Adrenal gland (tissue), 12 donors: ENCODE data around the gene GRIN1. TPM values are rescaled to one million over a fixed set of nuclear protein-coding genes. Genes with fewer than 3 reads are reported as not detected.

Experiments used
- DNase-seq, 7 donors: peaks; one replicate each; pipeline ENCODE4 v3.0.0-alpha.2; 2019 to 2020
- H3K27ac ChIP-seq, 5 donors: fragments of 200-600 bp; sonication (generic) in 4 of 5; 1 replicate in 3 of 5; 2 replicates in 2 of 5; pipeline versions ENCODE4 v1.5.1 to v1.8.0; 2016 to 2020; ENCODE audit warnings: mild to moderate bottlenecking in 1 of 5
- H3K27me3 ChIP-seq: fragments of 200-600 bp; 2 replicates; pipeline ENCODE4 v1.8.0; 2021
- H3K36me3 ChIP-seq, 2 donors: fragments of 200-600 bp; replicated peaks in 1 of 2; 1 replicate in 1 of 2; 2 replicates in 1 of 2; pipeline versions ENCODE4 v1.5.1 to v1.8.0; 2018 to 2022
- H3K4me1 ChIP-seq, 2 donors: fragments of 200-600 bp; replicated peaks in 1 of 2; 1 replicate in 1 of 2; 2 replicates in 1 of 2; pipeline versions ENCODE4 v1.5.1 to v1.8.0; 2018 to 2021
- H3K4me3 ChIP-seq, 4 donors: fragments of 200-600 bp; sonication (generic) in 3 of 4; one replicate each; pipeline ENCODE4 v1.5.1; 2016 to 2018
- H3K9me3 ChIP-seq, 3 donors: fragments of 200-600 bp; sonication (generic) in 1 of 3; replicated peaks in 1 of 3; 1 replicate in 2 of 3; 2 replicates in 1 of 3; pipeline versions ENCODE4 v1.5.1 to v1.8.0; 2016 to 2021
- POLR2A ChIP-seq, 2 donors: fragments of 450-650 bp; IDR thresholded peaks; one replicate each; pipeline ENCODE4 v1.6.1; 2017; ENCODE audit warnings: antibody characterized with exemption in 2 of 2, mild to moderate bottlenecking in 2 of 2, moderate library complexity in 1 of 2
- WGBS, 4 donors: extraction: QIAGEN DNeasy Blood & Tissue Kit in 2 of 4; methylation state at CpG; one replicate each; pipeline versions ENCODE4 v1.1.5 to v1.1.7; 2013 to 2017; 5-methylcytosine and 5-hydroxymethylcytosine counted together
- intact Hi-C, 2 donors: fragments of 100-400 bp; cut with DNase I; formaldehyde crosslinking; loops; one replicate each; pipeline versions ENCODE4 v1.14.1 to v1.15.0; 2022 to 2023
- polyA plus RNA-seq, 3 donors: library from polyadenylated mRNA; stranded (reverse); fragments of 200-250 nt in 2 of 3; fragments of 350-450 nt in 1 of 3; fragmentation: Illumina TruSeq in 1 of 3; extraction: RNeasy Lipid Tissue Mini Kit (QIAGEN cat#74804) in 1 of 3; gene quantifications; one replicate each; pipeline ENCODE4 v1.2.3, GENCODE V29; 2013 to 2014
- total RNA-seq, 9 donors: library from RNA; depleted of rRNA in 4 of 9; stranded (reverse); fragments of >200 nt in 4 of 9; fragments of 120-200 nt in 1 of 9; fragmentation: NEBNext Ultra II Directional in 1 of 9; extraction: Animal tissue kit (Norgen Biotek cat#: 25700) in 1 of 9; gene quantifications; one replicate each; pipeline versions ENCODE4 v1.1.0 to v1.2.4, GENCODE V29; 2013 to 2023
- TF ChIP-seq, protein P1 (sequence below), 6 experiments: fragments of 450-650 bp in 4 of 6; fragments of 200-600 bp in 2 of 6; sonication (generic) in 1 of 6; IDR thresholded peaks; 1 replicate in 5 of 6; 2 replicates in 1 of 6; pipeline versions ENCODE4 v1.5.1 to v1.8.0; 2016 to 2021; ENCODE audit warnings: antibody characterized with exemption in 6 of 6, mild to moderate bottlenecking in 2 of 6, moderate library complexity in 1 of 6
- donor health status: healthy with polysubstance abuse.
- donor health status: Bipolar disorder and iron deficiency.
- donor health status: DM: yes; HTN: yes; CAD: no.
- donor health status: DM: no; HTN: no; CAD: no.
- donor health status: DM: no; HTN: no; CAD: no.
- donor health status: DM: yes; HTN: yes; CAD: no.

The GRIN1 gene
- total and polyA plus RNA-seq, 12 donors, result 0.04 to 0.28 (median 0.10) TPM; not detected in 5

DNA sequence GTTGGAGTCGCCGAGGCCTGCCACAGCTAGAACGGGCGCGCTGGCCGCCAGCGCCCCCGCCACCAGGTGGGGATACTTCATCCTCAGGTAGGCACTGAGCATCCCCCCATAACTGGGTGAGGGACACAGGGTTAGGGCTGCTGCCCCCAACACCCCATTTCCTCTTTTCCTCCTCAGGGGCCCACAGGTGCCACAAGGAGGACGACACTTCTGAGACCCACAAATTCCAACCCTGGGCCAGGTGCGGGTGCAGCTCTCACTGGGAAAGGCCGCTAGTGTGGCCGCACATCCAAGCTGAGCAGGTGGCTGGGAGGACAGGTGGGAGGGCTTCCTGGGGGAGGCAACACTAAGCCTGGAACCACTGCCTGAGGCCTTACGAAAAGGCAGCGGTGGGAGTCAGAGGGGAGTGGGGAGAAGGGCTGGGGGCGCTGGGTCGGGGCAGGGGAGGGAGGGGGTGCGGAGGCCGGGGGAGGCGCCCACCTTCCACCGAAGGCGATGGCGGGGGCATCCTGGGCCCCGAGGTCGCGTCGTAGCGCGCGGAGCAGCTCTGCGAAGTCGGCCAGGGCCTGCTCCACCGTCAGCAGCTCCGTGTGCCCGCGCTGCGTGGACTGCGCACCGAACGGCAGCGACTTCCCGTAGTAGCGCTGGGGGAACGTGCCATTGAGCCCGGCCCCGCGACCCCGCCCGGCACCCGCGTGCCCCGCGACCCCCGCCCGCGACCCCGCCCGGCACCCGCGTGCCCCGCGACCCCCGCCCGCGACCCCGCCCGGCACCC, 25.4 kb upstream of the GRIN1 start:
- H3K36me3 ChIP-seq, result peaks cover 0 to 39% of the 10 kb centered on the region in 2 donors
- H3K9me3 ChIP-seq, result no peaks in the 10 kb centered on the region
- no peaks in the 10 kb centered on the region for H3K27me3 ChIP-seq
- peak overlapping the region in 1 of 4 donors; percentile 91 for H3K4me3 ChIP-seq
- intact Hi-C loops, result no loop called here
- peak in 1 of 7 donors; percentile 39 for DNase-seq
- WGBS, 4 donors, result 28 to 100% (median 35%) methylated on average over 6 to 63 of the region's 66 CpGs
- H3K27ac ChIP-seq, result no peak overlapping the region
- H3K4me1 ChIP-seq, result peaks cover 5 to 11% of the 10 kb centered on the region in 2 donors
- TF ChIP-seq, protein P1, sequence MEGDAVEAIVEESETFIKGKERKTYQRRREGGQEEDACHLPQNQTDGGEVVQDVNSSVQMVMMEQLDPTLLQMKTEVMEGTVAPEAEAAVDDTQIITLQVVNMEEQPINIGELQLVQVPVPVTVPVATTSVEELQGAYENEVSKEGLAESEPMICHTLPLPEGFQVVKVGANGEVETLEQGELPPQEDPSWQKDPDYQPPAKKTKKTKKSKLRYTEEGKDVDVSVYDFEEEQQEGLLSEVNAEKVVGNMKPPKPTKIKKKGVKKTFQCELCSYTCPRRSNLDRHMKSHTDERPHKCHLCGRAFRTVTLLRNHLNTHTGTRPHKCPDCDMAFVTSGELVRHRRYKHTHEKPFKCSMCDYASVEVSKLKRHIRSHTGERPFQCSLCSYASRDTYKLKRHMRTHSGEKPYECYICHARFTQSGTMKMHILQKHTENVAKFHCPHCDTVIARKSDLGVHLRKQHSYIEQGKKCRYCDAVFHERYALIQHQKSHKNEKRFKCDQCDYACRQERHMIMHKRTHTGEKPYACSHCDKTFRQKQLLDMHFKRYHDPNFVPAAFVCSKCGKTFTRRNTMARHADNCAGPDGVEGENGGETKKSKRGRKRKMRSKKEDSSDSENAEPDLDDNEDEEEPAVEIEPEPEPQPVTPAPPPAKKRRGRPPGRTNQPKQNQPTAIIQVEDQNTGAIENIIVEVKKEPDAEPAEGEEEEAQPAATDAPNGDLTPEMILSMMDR (IDR thresholded peaks at IDR 0.05), result no peak
- no peak for TF ChIP-seq POLR2A (IDR thresholded peaks at IDR 0.05)

DNA sequence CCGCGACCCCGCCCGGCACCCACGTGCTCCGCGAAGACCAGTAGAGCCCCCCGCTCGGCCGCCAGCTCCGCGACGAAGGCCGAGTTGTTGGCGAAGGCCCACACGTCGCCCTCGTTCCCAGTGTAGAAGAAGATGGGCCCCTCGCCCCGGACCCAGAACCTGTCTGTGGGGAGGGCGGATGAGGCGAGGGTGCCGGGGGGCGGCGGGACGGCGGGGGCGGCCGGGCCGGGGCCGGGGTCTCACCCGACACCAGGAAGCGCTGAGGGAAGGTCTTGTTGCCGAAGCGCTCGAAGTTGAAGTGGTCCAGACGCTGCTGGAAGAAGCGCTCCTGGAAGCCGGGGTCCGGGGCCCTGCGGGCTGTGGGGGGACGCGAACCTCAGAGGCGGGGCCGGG, 24.7 kb upstream of the GRIN1 start:
- TF ChIP-seq, protein P1 (IDR thresholded peaks at IDR 0.05), result no peak
- no peak for TF ChIP-seq POLR2A (IDR thresholded peaks at IDR 0.05)
- peak in 1 of 7 donors; percentile 22 for DNase-seq
- intact Hi-C loops, result no loop called here
- H3K27me3 ChIP-seq, result no peaks in the 10 kb centered on the region
- H3K4me3 ChIP-seq, result peak overlapping the region in 3 of 4 donors; percentile 48 to 91 (median 61)
- H3K4me1 ChIP-seq, result peaks cover 5 to 11% of the 10 kb centered on the region in 2 donors
- peaks cover 0 to 33% of the 10 kb centered on the region in 2 donors for H3K36me3 ChIP-seq
- H3K9me3 ChIP-seq, result no peaks in the 10 kb centered on the region
- WGBS, 4 donors, result 0 to 1% methylated on average over 42 to 43 of the region's 45 CpGs; no CpG with 5 or more reads in 2 of the 4 donors
- peak overlapping the region in 2 of 5 donors; percentile 22 to 35 for H3K27ac ChIP-seq

DNA sequence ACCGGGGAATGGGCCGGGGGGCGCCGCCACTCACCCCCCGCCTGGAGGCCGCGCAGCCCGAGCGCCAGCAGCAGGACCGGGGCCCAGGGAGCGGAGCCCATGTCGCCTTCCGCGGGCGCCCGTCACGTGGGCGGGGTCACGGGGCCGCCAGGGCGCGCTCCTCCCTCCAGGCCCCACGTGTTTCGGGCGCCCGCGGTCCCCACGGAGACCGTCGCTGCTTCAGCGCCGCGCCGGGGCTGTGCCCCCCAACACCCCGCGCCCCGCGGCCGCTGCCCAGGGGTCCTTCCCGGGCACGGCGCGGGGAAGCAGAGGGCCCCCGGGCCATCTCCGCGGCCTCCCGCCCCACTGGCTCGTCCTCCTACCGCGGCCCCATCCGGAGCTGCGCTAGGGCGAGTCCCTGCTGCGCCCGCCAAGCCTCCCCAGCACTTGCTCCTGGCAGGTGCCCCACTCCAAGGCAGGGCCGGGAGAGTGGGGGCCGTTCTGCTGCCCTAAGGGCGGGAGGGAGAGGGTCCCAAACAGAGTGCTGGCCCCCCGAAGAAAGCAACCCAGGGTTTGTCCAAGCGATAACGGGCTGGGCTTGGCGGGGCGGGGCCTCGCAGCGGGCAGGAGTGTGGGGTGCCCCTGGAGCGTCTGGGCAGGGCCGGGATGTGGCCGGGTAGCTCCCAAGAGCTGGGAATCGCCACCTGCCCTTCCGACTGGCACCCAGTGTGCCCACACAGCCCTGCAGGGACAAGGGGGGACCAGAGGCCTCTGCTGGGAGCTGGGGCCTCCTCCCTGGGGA, 24.2 kb upstream of the GRIN1 start, which contains the start of gene DPP7:
Gene DPP7, minus strand, starts transcription at position 121 of the 781 bp plus-strand sequence. Its CDS starts 20 bp downstream, at position 101.
- Histone ChIP-seq H3K27ac (peak within 1 kb of the TSS in 2 of 5 donors; percentile 22 to 35), H3K9me3 (no peaks in the 10 kb centered on the region), H3K4me3 (peak within 1 kb of the TSS in 3 of 4 donors; percentile 56 to 91 (median 61)), H3K36me3 (peaks cover 0 to 27% of the 10 kb centered on the region in 2 donors), H3K4me1 (peaks cover 5 to 11% of the 10 kb centered on the region in 2 donors), H3K27me3 (no peaks in the 10 kb centered on the region)
- intact Hi-C loops, result loop anchor here (5.0 kb wide), 1 partner anchor 112 kb away; the partner anchor contains the start of genes CYSRT1 (in 2 of the 2) and RNF224 (in 2 of the 2)
- WGBS, 4 donors, result 0 to 12% (median 4%) methylated on average over 6 to 70 of the region's 70 CpGs
- DNase-seq, result peak; percentile 59 to 80 (median 75)
- peak in 1 of 2 donors; percentile 58 for TF ChIP-seq POLR2A (IDR thresholded peaks at IDR 0.05)
- TF ChIP-seq, protein P1 (IDR thresholded peaks at IDR 0.05), result peak in 1 of 6 experiments; percentile 3
